GM21619 (cell line): ENCODE measurements around the gene CDC42EP5.
"Not testable (repeated sequence)": the region's sequence is repeated elsewhere in the genome, so short reads cannot be mapped to it uniquely, and the experiment has no call there.

Experiments used
- ATAC-seq: cut with Tn5 transposase; IDR thresholded peaks from one replicate; pipeline ENCODE4 v1.9.1; 2021; ENCODE audit not compliant: unreplicated experiment

CDC42EP5 gene

GRCh38 chr19:54489766-54490165 is 16.7 kb upstream of the CDC42EP5 start:
- ATAC-seq: no peak

- ATAC-seq: no peak
Observed at GRCh38 chr19:54489341-54489740, 16.2 kb upstream of the CDC42EP5 start.

GRCh38 chr19:54485851-54486250 is 12.8 kb upstream of the CDC42EP5 start:
- no peak for ATAC-seq

GRCh38 chr19:54484451-54484850 is 11.4 kb upstream of the CDC42EP5 start:
- no peak for ATAC-seq

DNA sequence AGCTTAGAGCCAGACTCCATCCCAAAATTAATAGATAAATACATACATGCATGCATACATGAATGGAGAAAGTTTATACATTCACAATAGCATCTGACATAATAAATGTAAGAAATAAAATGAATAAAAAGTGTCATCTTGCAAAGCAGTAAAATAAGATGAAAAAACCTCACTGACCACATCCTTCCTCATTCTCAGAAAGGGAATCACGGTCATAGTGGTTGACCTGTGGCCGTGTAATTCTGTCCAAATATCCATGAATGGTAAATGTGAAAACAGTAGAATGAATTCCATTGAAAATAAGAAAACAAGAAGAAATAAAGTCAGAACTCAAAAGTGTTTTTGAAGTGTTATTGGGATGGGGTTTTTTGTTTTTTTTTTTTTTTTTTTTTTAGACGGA is 9.8 kb upstream of the CDC42EP5 start:
- ATAC-seq: no peak

GRCh38 chr19:54481326-54481930 is 8.3 kb upstream of the CDC42EP5 start:
- ATAC-seq: no peak

DNA sequence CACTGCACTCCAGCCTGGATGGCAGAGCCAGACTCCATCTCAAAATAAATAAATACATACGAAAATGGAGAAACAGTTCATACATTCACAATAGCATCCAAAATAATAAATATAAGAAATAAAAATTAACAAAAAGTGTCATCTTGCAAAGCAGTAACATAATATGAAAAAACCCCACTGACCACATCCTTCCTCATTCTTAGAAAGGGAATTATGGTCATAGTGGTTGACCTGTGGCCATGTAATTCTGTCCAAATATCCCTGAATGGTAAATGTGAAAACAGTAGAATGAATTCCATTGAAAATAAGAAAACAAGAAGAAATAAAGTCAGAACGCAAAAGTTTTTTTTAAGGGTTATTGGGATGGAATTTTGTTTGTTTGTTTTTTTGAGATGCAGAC is 7.0 kb upstream of the CDC42EP5 start:
- ATAC-seq: no peak

- ATAC-seq: no peak
Observed at GRCh38 chr19:54478677-54479266, 5.7 kb upstream of the CDC42EP5 start.

GRCh38 chr19:54477650-54478049 is 4.6 kb upstream of the CDC42EP5 start:
- no peak for ATAC-seq

DNA sequence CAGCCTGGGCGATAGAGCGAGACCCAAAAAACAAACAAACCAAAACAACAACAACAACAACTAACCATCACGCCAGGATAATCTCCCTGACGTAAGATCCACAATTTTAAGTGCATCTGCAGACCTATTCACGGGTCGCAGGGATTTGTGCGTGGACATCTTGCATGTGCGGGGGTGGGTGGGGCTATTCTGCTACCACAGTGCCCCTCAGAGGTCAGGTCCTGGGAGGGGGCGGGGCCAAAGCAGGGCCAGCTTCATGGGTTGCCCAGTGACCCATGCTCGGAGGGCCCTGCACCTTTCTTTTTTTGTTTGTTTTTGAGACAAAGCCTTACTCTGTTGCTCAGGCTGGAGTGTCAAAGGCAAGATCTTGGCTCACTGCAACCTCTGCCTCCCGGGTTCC is 2.6 kb upstream of the CDC42EP5 start:
- no peak for ATAC-seq

DNA sequence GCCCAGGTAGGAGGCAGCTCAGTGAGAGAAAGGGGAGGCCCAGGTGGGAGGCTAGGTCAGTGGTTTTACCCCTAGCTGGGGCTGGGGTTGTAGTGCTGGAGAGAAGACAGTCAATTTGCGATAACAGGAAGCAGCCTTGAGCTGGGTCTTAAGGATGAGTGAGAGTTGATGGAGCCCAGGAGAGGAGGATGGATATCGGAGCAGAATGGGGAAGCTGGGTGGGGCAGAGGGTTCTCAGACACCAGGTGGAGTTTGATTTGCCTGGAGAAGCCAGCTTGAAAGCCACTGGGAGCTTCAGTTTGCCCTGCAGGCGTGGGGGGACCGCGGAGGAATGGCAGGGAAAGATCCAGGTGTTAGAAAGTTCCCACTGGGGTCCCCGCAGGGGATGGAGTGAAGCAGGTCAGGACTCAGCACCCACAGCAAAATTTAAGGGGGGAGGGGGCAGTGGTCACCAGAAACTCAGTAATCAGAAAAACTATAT is 836 bp upstream of the CDC42EP5 start:
- ATAC-seq: no peak

GRCh38 chr19:54470991-54471782 is 1.9 kb downstream of the CDC42EP5 start:
- no peak for ATAC-seq

DNA sequence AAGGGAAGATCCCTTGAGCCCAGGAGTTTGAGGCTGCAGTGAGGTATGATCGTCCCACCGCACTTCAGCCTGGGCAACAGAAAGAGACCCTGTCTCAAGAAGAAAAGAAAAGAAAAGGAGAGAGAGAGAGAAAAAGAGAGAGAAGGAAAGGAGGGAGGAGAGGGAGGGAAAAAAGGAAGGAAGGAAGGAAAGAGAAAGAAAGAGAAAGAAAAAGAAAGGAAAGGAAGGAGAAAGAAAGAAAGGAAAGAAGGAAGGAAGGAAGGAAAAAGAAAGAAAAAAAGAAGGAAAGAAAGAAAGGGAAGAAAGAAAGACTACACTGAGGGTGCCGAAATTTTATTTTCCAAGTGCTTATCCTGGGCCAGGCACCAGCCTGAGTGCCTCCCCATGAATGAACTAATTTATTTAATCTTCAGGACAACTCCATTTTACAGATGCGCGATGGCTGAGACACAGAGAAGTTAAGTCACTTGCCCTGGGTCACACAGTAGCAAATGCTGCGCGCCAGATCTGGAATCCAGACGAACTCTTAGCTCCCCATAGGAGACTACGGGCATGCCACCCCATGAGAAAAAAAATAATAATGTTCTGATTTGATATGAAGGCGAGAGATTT is 2.7 kb downstream of the CDC42EP5 start:
- ATAC-seq: no peak

DNA sequence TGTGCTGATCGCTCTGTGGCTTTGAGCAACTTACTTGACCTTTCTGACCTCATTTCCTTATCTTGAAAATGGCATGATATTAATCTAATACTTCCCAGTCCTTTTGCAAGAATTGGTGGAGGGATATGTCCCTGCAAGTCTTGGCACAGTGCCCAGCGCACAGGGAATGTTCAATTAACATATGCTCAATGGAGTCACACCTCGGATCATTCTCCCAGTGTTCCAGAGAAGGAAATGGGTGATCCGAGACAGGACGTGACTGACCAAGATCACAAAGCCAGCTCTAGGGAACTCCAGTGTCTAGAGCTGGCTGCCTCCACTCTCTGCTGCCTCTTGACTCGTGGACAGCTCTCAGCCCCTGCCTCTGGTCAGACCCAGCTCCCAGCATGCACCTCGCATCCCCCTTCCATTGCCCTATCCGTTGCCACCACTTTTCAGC is 3.6 kb downstream of the CDC42EP5 start:
- ATAC-seq: no peak

DNA sequence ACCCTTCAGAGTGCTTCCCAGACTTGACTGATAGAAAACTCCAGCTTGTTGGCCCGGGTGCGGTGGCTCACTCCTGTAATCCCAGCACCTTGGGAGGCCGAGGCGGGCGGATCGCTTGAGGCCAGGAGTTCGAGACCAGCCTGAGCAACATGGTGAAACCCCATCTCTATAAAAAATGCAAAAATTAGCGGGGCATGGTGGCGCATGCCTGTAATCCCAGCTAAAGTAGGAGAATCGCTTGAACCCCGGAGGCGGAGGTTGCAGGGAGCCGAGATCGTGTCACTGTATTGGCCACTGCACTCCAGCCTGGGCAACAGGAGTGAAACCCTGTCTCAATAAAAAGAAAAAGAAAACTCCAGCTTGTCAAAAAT is 7.0 kb downstream of the CDC42EP5 start:
- ATAC-seq: not testable (repeated sequence)

DNA sequence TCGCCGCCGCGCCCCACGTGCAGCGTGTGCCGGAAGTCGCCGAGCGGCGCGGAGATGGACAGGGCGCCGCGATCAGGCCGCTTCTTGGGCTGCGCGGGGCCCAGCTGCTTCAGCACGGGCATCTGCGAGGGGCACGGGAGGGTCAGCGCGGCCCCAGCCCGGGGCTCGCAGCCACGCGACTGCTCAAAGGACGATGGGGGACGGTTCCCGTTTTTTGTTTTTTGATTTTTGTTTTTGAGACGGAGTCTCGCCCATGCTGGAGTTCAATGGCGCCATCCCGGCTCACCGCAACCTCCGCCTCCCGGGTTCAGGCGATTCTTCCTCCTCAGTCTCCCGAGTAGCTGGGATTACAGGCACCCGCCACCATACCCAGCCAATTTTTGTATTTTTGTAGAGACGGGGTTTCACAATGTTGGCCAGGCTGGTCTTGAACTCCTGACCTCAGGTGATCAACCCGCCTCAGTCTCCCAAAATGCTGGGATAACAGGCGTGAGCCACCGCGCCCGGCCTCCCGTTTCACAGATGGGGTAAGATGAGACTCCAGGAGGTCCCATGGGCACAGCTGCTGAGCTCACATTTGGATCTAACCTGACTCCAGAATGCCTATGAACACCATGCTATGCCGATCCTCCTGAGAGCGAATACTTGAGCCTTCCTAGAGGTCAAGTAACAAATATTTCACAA is 7.5 kb downstream of the CDC42EP5 start:
- no peak for ATAC-seq

DNA sequence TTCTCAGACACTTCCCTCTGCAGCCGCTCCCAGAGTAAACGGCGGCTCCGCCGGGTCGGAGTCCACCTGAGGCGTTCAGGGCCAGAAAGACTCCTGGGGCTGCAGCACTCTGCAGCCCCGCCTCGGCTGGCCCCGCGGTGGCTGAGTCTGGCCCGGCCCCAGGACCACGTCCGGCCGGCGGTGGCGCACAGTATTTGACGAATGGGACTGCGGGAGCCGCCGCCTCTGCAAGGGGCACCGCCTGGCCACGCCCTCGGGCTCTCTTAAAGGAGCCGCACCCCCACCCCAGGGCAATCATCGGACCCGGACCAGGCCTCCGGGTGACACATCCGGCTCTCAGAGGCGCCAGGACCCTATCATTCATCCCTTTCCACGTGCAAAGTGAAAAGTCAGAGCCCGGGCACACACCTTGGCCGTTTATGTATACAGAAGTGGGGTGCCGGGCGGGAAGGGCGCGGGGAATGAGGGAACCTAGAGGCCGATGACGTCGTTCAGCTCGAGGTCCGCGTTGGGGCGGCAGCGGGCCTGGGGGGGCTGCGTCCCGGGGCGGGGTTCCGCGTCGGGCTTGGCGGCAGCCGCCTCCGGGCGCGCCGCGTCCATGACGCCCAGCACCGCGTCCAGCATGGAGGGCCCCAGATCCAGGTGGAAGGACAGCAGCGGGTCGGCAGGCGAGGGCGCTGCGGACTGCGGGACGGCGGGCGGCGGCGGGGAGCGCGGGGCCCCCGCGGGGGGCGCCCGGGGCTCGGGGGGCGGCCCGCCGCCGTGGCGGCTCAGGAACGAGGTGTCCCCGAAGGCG is 8.3 kb downstream of the CDC42EP5 start:
- peak; percentile 45 for ATAC-seq

- peak; percentile 44 for ATAC-seq
Observed at GRCh38 chr19:54464044-54464629, 9.0 kb downstream of the CDC42EP5 start.

DNA sequence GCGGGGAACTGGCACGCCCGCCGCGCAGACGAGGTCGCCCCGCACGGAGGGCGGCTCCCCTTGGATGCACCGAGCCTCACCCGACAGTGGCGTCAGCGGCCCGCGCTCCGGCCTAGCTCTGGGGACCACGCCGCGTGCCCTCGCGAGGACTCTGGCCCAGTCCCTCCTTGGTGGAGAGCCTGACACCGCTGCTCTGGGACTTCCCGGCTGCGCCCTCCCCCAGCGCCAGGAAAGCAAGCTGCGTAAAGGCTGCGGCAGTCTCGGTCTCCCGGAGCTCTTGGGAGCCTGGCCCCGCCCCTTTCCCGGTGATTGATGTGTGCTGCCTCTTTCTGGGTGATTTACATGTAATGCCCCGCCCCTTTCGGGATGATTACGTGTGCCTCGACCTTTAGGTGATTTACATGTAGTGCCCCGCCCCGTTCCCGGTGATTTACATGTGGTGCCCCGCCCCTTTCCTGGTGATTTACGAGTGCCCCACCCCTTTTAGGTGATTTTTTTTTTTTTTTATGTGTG is 9.5 kb downstream of the CDC42EP5 start, which contains the start of gene LENG9:
LENG9 (minus strand) TSS at position 248 of the 513 bp plus-strand sequence. CDS start 252 bp downstream, outside the sequence.
- ATAC-seq: peak; percentile 45
